NCI-H1105 (cell line): ENCODE measurements around the gene EIF4A3.
A peak's percentile ranks its signal among the peaks of the same experiment; 100 is the strongest.

Experiments used
- DNase-seq: peaks from one replicate; lab custom pipeline; 2025; lab: John Stamatoyannopoulos, UW

EIF4A3 gene

DNA sequence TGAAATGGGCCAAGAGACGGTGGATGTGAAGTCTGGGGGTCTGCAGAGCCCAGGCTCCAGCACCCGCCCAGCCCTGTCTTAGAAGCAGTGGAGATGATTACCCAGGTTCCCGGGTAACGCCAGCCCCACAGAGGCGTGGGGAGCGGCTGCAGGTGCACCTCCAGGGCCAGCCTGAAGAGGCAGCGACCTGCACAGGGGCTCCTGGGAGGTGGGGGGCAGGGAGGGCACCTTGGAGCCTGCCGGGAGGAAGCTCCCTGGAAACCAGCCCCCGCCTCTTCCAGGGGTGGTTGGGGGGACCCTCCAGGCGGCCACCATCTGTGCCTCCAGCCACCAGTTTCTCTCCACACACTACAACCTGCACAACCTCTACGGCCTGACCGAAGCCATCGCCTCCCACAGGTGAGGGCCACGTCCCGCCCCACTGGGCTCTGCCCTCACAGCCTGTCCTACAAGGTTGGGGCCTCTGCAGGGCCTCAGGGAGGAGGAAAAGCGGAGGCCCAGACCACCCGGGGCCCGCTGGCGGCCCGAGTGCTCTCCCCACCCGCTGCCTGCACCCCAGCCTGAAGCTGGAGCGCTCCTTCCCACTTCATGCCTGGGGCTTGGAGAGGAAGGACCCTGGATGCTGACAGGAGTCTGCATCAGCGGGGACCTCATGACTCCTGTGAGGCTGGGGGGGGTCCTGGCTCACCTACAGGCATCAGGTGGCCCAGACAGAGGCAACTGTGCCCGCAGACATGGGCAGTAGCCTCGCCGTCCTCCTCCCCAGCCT, 35.0 kb downstream of the EIF4A3 start:
- DNase-seq, result no peak

DNA sequence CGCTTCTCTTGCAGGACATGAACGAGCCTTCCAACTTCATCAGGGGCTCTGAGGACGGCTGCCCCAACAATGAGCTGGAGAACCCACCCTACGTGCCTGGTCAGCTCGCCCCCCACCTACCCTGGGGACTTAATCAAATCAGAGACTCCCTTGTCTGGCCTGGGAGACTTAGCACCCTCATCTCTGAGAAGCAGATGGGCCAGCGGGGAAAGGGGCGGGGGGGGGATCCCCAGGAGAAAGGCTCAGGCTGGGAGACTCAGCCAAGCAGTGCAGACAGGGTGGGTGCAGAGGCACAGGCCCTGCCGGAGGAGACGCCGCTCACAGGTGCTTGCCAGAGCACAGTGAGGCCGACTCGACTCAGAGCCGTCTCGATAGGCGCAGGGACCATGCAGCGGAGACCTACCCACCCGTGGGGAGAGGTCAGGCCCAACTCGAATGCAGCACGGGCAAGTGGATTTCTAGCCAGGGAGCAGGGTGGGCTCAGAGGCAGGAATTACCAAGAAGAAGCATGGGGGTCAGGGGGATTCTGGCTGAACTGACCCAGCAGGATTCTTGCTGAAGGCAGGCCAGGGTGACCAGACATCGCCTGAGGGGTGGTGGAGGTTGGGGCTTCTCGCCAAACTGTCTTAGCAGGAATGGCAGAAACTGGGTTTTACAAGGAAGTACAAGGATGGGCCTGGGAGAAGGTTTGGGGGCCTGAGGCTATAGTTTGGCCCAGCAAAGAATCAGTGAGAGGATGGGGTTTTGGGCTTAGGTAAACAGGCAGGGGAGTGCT, 35.8 kb downstream of the EIF4A3 start:
- no peak for DNase-seq

DNA sequence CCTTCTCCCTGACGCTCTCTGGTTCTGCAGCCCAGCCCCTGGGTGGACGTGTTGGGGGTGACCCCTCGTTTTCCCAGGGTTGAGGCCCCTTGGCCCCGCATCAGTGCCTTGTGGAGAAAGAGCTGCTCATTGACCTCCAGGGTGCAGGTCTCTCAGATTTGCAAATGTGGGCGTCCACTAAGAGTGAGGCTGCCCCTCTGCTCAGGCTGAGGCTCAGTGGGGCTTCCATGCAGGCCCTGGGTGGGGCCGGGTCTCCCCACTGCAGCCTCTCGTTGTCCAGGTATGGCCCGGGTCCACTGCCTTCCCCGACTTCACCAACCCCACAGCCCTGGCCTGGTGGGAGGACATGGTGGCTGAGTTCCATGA, 36.5 kb downstream of the EIF4A3 start:
- no peak for DNase-seq

DNA sequence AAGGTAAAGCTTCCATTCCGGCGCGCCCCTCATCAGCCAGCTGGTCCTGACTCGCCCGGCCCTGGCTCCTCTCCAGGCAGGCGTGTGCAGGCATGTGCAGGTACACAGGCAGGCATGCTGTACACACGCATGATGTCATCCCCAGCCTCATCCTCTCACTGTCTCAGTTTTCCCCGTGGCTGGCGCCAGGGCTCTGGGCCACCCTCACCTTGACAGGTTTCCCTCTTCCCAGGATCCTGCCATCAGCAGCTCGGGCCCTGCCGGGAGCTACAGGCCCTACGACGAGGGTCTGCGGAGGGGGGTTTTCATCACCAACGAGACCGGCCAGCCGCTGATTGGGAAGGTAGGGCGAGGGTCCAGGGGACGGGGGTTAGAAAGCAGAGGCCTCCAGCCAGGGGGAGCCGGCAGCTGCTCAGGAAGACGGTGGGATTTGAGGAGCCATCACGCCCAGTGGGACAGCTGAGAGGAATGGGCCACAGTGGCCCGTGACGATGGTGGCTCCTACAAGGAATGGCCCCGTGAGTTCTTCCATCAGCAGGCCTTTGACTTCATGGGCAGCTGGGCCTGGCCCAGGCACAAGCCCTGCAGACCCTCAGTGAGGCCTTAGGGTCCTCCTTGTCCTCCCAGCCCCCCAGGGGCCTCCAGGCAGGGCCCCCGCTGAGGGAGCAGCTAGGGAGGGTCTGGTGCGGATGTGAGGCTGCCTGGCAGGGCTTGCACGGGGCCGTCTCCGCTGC, 37.0 kb downstream of the EIF4A3 start:
- DNase-seq, result peak; percentile 86

- no peak for DNase-seq
These were observed 37.8 kb downstream of the EIF4A3 start for GRCh38 chr17:80109066-80109660.

DNA sequence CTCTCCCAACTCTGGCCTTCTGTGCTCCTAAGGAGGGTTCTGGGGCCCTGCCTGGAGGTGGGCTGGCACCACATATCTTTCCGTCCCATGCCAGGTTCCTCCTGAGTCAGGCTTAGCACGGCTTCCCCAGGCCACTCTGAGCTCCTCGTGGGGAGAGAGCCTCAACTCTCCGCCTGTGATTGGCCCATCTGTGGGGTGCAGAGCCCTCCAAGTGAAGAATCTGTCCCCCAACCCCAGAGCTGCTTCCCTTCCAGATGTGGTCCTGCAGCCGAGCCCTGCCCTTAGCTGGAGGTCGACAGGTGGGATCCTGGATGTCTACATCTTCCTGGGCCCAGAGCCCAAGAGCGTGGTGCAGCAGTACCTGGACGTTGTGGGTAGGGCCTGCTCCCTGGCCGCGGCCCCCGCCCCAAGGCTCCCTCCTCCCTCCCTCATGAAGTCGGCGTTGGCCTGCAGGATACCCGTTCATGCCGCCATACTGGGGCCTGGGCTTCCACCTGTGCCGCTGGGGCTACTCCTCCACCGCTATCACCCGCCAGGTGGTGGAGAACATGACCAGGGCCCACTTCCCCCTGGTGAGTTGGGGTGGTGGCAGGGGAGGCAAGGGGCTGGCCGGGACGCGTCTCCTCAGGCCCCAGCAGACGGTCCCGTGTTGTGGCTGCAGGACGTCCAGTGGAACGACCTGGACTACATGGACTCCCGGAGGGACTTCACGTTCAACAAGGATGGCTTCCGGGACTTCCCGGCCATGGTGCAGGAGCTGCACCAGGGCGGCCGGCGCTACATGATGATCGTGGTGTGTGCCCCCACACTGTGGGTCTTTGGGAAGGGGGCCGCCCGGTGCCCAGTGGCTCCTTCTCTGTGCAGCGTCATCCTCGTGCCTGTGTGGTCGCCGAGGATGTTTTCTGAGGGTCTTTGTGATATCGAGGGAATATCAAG, 38.6 kb downstream of the EIF4A3 start:
- DNase-seq, result no peak

GRCh38 chr17:80107231-80108021, 39.5 kb downstream of the EIF4A3 start:
- DNase-seq, result no peak

- DNase-seq, result no peak
These were observed 40.2 kb downstream of the EIF4A3 start for GRCh38 chr17:80106751-80107150.

DNA sequence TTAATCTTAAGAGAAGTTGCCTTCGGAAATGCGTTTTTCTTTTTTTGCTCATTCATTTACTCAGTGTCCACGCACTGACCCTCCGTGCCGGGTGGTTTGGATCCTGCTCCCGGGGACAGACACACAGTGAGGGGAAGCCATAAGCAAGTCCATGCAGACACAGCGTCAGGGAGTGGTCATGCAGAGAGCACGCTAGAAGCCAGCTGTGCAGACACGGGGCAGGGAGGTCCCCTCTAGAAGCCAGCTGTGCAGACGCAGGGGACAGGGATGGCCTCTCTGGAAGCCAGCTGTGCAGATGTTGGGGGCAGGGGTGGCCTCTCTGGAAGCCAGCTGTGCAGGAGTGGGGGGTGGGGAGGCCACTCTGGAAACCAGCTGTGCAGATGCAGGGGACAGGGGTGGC, 40.8 kb downstream of the EIF4A3 start:
- no peak for DNase-seq

- DNase-seq, result no peak
These were observed 41.2 kb downstream of the EIF4A3 start for GRCh38 chr17:80105762-80106161.

- no peak for DNase-seq
These were observed 42.0 kb downstream of the EIF4A3 start for GRCh38 chr17:80104956-80105375.

- DNase-seq, result peak; percentile 5
These were observed 42.5 kb downstream of the EIF4A3 start for GRCh38 chr17:80104321-80104955.

- DNase-seq, result no peak
These were observed 43.4 kb downstream of the EIF4A3 start for GRCh38 chr17:80103449-80104085.

DNA sequence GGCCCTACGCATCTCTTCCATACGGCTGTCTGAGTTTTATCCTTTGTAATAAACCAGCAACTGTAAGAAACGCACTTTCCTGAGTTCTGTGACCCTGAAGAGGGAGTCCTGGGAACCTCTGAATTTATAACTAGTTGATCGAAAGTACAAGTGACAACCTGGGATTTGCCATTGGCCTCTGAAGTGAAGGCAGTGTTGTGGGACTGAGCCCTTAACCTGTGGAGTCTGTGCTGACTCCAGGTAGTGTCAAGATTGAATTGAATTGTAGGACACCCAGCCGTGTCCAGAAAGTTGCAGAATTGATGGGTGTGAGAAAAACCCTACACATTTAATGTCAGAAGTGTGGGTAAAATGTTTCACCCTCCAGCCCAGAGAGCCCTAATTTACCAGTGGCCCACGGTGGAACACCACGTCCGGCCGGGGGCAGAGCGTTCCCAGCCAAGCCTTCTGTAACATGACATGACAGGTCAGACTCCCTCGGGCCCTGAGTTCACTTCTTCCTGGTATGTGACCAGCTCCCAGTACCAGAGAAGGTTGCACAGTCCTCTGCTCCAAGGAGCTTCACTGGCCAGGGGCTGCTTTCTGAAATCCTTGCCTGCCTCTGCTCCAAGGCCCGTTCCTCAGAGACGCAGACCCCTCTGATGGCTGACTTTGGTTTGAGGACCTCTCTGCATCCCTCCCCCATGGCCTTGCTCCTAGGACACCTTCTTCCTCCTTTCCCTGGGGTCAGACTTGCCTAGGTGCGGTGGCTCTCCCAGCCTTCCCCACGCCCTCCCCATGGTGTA, 44.1 kb downstream of the EIF4A3 start:
- no peak for DNase-seq

DNA sequence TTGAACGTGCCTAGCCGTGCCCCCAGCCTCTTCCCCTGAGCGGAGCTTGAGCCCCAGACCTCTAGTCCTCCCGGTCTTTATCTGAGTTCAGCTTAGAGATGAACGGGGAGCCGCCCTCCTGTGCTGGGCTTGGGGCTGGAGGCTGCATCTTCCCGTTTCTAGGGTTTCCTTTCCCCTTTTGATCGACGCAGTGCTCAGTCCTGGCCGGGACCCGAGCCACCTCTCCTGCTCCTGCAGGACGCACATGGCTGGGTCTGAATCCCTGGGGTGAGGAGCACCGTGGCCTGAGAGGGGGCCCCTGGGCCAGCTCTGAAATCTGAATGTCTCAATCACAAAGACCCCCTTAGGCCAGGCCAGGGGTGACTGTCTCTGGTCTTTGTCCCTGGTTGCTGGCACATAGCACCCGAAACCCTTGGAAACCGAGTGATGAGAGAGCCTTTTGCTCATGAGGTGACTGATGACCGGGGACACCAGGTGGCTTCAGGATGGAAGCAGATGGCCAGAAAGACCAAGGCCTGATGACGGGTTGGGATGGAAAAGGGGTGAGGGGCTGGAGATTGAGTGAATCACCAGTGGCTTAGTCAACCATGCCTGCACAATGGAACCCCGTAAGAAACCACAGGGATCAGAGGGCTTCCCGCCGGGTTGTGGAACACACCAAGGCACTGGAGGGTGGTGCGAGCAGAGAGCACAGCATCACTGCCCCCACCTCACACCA, 44.8 kb downstream of the EIF4A3 start:
- DNase-seq, result no peak

- DNase-seq, result peak; percentile 79
These were observed 45.6 kb downstream of the EIF4A3 start, which contains the start of gene GAA for GRCh38 chr17:80101011-80101945. TSS of gene GAA (plus strand) at chr17:80101581. CDS start at chr17:80104587, 3,006 bp downstream.

DNA sequence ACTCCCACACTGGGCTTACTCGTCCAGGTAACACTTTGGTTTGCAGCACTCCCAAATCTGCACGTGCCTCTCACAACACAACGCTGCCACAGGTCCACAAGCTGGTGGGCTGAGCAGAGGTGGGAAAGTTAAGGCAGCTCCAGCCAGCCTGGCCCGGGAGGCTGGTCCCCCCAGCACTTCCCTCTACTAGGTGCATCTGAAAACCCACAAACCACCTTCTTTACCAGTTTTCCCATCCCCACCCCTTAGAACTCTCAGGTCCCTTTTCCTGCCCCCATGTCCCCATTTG, 46.9 kb downstream of the EIF4A3 start:
- no peak for DNase-seq
